ENCODE data around the gene FHAD1.

The FHAD1 gene

GRCh38 chr1:15432324-15432723, 185.3 kb downstream of the FHAD1 start:
- TF ChIP-seq, protein P1, sequence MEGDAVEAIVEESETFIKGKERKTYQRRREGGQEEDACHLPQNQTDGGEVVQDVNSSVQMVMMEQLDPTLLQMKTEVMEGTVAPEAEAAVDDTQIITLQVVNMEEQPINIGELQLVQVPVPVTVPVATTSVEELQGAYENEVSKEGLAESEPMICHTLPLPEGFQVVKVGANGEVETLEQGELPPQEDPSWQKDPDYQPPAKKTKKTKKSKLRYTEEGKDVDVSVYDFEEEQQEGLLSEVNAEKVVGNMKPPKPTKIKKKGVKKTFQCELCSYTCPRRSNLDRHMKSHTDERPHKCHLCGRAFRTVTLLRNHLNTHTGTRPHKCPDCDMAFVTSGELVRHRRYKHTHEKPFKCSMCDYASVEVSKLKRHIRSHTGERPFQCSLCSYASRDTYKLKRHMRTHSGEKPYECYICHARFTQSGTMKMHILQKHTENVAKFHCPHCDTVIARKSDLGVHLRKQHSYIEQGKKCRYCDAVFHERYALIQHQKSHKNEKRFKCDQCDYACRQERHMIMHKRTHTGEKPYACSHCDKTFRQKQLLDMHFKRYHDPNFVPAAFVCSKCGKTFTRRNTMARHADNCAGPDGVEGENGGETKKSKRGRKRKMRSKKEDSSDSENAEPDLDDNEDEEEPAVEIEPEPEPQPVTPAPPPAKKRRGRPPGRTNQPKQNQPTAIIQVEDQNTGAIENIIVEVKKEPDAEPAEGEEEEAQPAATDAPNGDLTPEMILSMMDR (IDR thresholded peaks at IDR 0.05): no peak

DNA sequence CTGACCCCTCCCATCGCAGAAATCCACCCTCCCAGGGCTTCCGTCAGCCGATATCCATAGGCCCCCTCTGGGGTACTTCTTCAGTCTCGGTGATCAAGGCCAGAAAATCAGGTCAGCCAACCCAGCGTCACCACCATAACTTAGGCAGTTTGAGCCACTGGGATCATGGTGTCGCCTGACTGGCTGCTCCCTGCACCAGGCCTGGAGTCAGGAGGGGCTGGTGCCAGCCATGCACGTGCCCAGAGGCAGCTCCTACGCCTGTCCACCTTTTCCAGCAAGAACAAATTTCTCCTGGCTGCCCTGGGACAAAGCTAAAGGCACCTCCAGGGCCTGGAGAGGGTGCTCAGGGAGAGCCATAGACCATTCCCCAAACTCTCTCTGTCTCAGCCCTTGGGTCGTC, 186.4 kb downstream of the FHAD1 start:
- TF ChIP-seq, protein P1 (IDR thresholded peaks at IDR 0.05): no peak

DNA sequence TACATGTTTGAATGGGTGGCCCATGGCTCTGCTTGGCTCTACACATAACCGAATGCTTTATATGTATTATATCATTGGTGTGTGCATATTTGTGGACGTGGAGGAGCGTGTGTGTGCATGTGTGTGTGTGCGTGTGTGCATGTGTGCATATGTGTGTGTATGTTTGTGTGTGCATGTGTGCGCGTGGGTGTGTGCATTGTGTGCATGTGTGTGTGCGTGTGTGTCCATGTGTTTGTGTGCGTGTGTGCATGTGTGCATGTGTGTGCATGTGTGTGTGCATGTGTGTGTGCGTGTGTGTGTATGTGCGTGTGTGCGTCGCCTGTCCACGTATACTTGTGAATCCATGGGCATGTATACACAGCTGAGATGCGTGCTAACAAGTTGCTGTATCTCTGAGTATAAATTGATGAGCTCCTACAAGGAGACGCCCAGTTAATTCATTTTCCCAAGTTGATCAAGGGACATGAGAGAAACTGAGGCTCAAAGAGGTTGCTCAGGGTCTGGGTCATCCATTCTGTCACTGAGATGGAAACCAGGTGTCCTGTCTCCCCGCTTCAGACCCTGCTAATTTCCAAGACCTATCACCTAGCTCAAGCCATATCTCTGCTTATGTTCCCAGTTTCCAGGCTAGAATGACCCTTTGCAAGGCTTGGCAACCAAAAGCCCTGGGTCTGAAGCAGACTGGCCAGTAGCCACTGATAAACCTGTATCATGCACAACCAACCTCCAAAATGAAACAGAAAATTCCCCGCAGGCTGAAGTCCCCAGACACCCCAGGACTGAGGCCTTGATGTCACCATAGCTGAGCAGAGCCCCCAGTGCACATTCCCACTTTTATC, 188.4 kb downstream of the FHAD1 start:
- TF ChIP-seq, protein P1 (IDR thresholded peaks at IDR 0.05): no peak

DNA sequence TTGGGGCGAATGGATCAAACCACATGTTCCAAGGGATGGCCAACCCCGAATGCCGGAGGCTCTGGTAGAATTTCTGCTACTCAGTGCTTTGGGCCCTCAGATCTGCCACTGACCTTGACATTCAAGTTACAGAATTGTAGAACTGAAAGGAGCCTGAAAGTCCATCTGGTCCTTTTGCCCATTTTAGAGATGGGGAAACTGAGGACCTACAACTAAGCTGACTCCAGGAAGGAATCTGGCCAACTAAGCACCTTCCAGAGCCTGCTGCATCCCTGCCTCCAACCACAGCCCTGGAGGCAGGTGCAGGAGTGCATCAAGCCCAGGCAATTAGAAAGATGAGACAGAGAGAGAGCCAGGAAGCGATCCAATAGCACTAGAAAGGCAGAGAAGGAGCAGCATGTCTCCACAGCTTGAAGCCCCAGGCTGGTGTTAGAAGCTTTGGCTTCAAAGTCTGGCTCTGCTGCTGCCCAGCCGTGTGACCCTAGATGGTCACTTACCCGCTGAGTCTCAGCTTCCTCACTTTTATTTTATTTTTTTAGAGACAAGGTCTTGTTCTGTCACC, 189.9 kb downstream of the FHAD1 start:
- TF ChIP-seq, protein P1 (IDR thresholded peaks at IDR 0.05): no peak

- TF ChIP-seq, protein P1 (IDR thresholded peaks at IDR 0.05): no peak
Observed at GRCh38 chr1:15439325-15439724, 192.3 kb downstream of the FHAD1 start.

DNA sequence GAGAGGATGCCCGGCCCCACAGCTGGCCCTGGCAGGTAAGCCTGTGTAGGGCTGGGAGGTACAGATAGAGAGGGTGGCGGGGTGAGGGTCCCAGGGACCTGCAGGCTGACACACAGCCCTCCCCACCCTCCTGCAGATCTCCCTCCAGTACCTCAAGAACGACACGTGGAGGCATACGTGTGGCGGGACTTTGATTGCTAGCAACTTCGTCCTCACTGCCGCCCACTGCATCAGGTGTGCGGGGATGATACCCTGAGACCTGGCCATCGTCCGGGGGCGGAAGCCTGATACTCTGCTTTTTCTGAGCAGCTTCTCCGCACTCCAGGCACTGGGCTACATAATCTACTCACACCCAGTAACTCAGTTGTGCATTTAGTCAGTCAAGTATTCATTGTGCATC, 193.3 kb downstream of the FHAD1 start:
- TF ChIP-seq, protein P1 (IDR thresholded peaks at IDR 0.05): no peak

DNA sequence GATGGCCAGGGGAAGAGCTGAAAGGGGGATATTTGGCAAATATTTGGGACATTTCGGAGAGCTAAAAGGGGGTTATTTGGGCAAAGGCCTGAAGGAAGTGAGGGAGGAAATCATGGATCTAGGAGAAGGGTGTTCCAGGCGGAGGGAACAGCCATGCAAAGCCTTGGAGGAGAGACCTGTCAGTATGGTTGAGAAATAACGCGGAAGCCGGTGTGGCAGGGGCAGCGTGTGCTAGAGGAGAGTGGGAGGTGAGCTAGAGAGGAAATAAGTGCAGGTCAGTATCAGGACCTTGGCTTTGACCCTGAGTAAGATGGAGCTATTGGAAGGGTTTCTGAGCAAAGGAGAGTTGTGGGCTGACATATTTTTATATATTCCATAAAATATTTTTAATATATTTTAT, 194.2 kb downstream of the FHAD1 start:
- TF ChIP-seq, protein P1 (IDR thresholded peaks at IDR 0.05): no peak

All from LNCAP (cell line).